Measurements from ENCODE around the gene FNDC10.
"Not testable (repeated sequence)": the region's sequence is repeated elsewhere in the genome, so short reads cannot be mapped to it uniquely, and the experiment has no call there.

FNDC10 gene

DNA sequence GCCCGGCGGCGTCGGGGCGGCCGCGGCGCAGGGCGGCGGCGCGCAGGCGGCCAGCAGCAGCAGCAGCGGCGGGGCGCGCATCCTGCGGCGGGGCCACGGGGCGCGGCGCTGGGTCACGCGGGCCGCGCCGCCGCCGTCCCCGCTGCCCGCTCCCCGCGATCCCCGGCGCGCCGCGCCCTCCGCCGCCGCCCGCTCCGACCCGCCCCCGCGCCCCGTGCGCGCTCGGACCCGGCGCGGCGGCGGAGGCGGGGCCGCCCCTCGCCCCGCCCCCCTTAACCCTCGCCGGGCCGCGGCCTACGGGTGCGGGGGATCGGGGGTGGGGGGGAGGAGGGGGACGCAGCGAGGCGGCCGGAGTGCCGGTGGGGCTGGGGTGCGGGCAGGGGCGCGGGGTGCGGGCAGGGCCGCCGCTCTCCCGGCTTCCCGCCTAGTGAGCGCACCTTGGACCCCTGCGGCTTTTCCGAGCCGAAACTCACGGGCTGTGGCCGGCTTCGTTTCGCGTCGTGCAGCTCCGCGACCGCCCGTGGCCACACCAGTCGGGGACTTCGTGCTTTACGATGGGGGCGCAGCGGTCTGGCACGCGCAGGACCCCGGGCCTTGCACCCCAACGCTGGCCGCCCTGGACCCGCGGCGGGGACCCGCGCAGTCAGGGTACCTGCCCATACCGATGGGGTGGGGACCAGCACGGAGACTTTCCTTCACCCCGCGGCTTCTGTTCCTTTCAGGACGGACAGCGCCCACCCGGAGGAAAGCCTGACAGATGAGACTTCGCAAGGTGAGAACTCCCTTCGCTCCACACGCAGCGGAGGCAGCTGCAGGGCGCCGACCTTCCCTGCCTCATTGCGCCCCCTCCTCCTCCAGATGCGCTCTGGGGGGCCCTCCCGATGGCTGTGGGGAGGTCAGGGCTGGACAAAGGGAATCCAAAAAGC, at the start of gene FNDC10:
Gene FNDC10, minus strand, starts transcription at position 201 of the 926 bp plus-strand sequence. Its CDS starts 120 bp downstream, at position 81.
- H3K4me3 Mint-ChIP-seq = peak within 1 kb of the TSS; percentile 70
- H3K27ac Mint-ChIP-seq = no peak within 1 kb of the TSS
- H3K4me1 Mint-ChIP-seq (ENCODE audit: low read depth) = peaks cover 9% of the 10 kb centered on the region

DNA sequence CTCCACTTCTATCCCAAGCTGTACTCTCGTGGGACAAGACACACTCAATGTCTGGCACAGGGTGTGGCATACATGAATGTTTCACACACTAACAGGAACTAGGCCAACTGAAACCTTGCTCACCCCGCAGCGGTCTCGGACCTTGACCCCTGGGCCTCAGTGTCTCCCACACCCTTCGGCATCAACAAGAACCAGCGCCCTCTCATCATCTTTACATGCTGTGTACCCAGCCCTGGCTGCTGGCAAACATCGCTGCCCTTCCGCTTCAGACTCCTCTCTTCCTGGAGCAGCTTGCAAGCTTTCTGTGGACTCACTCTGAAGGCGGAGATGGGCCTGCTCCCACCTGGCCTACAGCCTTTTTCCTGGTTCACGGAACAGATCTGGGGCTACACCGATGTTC, 48.3 kb upstream of the FNDC10 start:
- peaks cover 62% of the 10 kb centered on the region for H3K36me3 Mint-ChIP-seq (ENCODE audit: low read depth)
- not testable (repeated sequence) for H3K4me1 Mint-ChIP-seq (ENCODE audit: low read depth); H3K4me3 Mint-ChIP-seq; H3K27ac Mint-ChIP-seq; H3K9me3 Mint-ChIP-seq; H3K27me3 Mint-ChIP-seq

More for the DNA sequence above, at the start of gene FNDC10:
- H3K36me3 Mint-ChIP-seq (ENCODE audit: low read depth) = no peaks in the 10 kb centered on the region
- no peaks in the 10 kb centered on the region for H3K9me3 Mint-ChIP-seq
- H3K27me3 Mint-ChIP-seq = peaks cover 10% of the 10 kb centered on the region

DNA sequence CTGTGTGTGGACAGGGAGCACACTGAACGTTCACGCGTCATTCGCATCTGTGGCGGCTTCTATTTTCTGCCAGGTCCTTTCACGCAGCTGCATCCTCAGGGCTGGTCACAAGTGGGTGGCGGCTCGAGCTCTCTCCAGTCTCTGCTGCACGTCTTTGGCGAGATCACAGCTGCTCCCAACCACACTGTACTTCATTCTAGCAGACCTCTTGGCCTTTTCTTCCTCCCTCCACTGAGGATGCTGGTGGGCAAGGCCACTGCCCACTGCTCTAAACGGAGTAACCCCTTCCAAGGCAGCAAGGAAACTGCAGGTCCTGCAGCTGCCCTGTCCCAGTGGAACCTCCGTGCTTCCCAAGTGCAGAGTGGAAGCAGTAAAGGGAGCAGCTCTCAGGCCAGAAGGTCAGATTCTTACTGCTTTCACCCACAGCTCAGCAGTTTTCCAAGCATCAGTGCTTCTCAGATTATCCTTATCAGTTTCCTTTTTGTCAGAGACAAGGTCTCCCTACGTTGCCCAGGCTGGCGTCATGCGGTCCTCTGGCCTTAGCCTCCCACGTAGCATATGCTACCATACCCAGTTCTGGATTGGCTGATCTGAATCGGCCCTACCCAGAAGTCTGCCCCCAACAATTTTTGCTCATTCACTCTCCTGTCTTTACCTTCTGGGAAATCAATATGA, 47.8 kb upstream of the FNDC10 start:
- not testable (repeated sequence) for H3K27me3 Mint-ChIP-seq; H3K27ac Mint-ChIP-seq; H3K4me3 Mint-ChIP-seq; H3K9me3 Mint-ChIP-seq; H3K4me1 Mint-ChIP-seq (ENCODE audit: low read depth)
- H3K36me3 Mint-ChIP-seq (ENCODE audit: low read depth) = peaks cover 60% of the 10 kb centered on the region

DNA sequence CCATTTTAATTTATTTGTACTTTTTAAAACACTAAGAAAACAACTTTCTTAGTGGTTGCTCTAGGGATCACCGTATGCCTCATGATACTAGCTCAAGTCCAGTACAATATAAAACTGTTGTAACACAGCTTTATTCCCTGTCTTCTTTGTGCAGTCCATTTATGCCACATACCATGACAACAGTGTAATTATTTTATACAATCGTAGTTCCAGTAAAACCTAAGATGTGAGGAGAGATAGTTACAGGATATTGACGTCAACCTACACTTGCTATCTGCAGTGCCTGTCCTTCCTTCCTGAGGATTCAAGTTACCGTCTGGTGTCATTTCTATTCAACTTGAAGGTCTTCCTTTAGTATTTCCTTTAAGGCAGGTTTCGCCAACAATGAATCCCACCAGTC, 46.4 kb upstream of the FNDC10 start:
- H3K27me3 Mint-ChIP-seq; H3K4me3 Mint-ChIP-seq; H3K4me1 Mint-ChIP-seq (ENCODE audit: low read depth); H3K9me3 Mint-ChIP-seq; H3K27ac Mint-ChIP-seq: not testable (repeated sequence)
- H3K36me3 Mint-ChIP-seq (ENCODE audit: low read depth) = peaks cover 46% of the 10 kb centered on the region

DNA sequence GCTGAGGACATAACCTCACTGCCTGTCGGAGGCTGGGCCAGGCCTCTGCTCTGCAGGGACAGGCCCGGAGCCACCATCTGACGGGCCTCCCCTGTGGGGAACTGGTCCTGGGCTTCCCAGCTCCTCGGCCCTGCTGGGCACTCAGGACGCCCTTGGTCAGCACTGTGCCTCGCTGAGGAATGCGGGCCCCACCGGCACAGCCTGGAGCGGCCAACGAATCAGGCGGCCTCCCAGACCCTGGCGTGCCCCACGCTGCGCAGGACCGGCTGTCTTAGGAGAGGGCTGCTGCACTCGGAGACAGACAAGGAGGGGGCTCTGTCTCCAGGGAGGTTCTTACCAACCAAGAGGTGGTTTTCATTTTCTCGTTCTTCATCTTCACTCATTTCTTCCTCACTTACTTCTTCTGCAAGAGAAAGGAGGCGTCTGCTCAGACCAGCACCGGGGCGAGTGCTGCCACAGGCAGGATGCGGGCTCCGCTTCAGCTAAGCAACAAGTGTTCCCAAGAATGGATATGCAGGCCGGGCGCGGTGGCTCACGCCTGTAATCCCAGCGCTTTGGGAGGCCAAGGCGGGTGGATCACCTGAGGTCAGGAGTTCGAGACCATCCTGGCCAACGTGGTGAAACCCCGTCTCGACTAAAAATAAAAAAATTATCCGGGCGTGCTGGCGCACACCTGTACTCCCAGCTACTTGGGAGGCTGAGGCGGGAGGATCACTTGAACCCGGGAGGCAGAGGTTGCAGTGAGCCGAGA, 41.0 kb upstream of the FNDC10 start:
- not testable (repeated sequence) for H3K27ac Mint-ChIP-seq; H3K9me3 Mint-ChIP-seq; H3K36me3 Mint-ChIP-seq (ENCODE audit: low read depth); H3K27me3 Mint-ChIP-seq; H3K4me3 Mint-ChIP-seq; H3K4me1 Mint-ChIP-seq (ENCODE audit: low read depth)

DNA sequence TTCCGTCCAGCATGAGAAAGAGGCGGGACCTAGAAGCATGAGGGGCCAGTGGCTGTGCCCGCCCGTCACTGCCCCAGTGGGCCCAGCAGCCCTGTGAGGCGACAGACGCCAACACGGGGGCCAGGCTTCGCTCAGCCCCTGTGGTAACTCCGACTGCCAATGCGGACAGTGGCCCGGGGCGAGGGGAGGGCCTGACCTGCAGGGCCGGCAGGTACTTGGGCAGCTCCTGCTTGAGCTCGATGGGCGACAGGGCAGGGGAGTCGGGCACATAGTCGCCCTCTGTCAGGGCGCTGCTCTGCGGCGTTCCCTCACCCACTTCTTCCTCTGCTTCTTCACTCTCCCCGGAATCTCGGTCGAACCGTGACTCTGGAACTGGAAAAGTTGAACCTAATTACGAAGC, 40.1 kb upstream of the FNDC10 start:
- not testable (repeated sequence) for H3K27me3 Mint-ChIP-seq; H3K9me3 Mint-ChIP-seq; H3K36me3 Mint-ChIP-seq (ENCODE audit: low read depth); H3K27ac Mint-ChIP-seq; H3K4me3 Mint-ChIP-seq; H3K4me1 Mint-ChIP-seq (ENCODE audit: low read depth)

DNA sequence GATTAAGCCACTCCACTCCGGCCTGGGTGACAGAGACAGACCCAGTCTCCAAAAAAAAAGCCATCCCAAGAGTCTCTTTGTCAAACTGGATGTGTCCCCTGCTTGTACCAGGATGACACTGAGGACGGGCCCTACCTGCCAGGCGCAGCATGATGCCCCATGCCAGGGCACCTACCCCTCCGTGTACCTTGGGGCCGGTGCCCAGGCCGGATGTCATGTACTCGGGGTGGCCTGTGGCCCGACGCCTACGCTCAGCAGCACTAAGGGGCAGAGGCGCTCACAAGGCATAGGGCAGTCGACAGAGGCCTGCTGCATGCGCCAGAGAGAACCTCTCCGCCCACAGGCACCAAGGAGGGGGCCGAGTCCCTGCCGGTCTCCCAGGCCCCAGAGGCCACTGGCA, 39.4 kb upstream of the FNDC10 start:
- H3K27ac Mint-ChIP-seq; H3K4me3 Mint-ChIP-seq; H3K36me3 Mint-ChIP-seq (ENCODE audit: low read depth); H3K27me3 Mint-ChIP-seq; H3K9me3 Mint-ChIP-seq; H3K4me1 Mint-ChIP-seq (ENCODE audit: low read depth): not testable (repeated sequence)

DNA sequence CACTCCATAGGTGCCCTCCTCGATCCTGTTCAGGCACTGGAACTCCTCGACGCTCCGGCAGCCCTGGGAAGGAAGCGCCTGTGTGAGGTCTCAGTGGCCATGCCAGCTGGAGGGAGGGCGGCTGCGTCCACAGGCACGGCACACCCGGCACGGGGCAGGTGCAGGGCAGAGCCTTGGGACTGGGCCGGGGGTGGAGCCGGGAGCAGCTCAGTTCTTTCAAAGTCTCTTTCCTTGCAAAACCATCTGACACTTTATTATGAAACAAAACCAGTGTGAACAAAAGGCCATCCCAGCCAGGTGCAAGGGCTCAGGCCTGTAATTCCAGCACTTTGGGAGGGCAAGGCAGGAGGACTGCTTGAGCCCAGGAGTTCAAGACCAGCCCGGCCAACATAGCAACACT, 38.6 kb upstream of the FNDC10 start:
- H3K4me1 Mint-ChIP-seq (ENCODE audit: low read depth); H3K9me3 Mint-ChIP-seq; H3K36me3 Mint-ChIP-seq (ENCODE audit: low read depth); H3K4me3 Mint-ChIP-seq; H3K27me3 Mint-ChIP-seq; H3K27ac Mint-ChIP-seq: not testable (repeated sequence)

DNA sequence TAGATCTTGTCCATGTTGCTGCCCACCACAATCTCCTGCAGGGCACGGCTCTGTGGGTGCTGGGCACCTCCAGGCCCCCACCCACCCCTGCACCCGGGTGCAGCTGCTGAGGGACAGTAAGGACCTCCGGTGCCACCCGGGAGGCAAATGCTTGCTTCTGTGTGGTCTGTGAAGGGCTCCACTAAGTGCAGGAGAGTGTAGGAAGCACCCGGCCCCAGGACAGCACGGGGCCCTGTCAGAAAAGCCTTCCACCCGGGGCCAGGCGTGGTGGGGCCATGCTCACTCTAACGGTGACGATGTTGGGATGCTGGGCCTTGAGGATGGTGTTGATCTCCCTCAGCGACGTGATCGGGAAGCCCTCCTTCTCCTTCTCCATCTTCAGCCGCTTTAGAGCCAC, 37.5 kb upstream of the FNDC10 start:
- H3K4me1 Mint-ChIP-seq (ENCODE audit: low read depth); H3K27ac Mint-ChIP-seq; H3K9me3 Mint-ChIP-seq; H3K4me3 Mint-ChIP-seq; H3K27me3 Mint-ChIP-seq; H3K36me3 Mint-ChIP-seq (ENCODE audit: low read depth): not testable (repeated sequence)

DNA sequence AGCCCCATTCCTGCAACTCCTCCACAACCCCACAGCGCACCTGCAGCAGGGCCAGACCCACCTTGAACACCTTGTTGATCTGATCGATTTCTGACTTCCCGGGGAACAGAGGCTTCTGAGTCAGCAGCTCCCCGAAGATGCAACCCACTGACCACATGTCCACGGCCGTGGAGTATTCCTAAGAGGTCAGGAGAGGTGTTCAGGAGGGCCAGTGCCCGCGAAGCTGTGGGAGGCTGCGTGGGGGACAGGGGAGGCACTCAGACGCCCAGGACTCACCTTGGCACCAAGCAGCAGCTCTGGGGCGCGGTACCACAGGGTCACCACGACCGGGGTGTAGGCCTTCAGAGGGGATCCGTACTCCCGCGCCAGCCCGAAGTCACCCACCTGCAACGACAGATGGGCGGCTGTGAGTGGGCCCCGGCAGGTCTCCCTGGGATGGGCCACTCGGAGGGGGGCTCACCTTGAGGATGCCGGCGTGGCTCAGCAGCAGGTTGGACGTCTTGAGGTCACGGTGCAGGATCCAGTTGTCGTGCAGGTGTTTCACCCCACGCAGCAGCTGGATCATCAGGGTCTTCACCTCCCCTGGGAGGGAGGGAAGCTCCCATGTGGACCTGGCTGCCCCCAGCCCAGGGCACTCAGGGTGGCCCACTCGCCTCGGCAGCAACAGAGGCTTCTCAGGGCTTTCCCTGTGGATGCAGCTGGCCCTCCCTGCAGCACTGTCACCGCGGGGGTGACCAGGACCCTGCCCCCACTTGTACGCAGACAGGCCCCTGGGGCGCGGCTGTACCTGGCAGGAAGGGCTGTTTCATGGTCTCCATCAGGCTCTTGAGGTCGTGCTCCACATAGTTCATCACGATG, 36.9 kb upstream of the FNDC10 start:
- H3K27me3 Mint-ChIP-seq; H3K27ac Mint-ChIP-seq; H3K4me1 Mint-ChIP-seq (ENCODE audit: low read depth); H3K36me3 Mint-ChIP-seq (ENCODE audit: low read depth); H3K9me3 Mint-ChIP-seq; H3K4me3 Mint-ChIP-seq: not testable (repeated sequence)

DNA sequence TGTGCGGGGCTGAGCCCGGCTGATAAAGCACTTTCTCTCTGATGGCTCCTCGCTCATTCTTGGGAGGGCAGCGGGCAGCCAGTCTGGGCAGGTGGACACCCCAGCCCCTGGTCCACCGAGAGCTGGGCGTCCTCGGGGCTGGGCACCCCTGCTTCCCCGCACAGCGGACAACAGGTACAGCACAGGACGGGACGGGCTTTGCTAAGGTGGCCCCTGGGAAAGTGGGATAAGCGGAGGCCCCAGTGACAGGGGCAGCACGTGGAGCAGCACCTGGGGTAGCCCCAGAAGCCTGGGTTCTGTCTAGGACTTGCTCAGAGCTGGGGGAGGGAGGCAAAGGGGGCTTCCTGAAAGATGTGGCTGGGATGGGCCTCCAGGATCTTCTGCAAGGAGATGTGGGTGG, 34.7 kb upstream of the FNDC10 start:
- H3K9me3 Mint-ChIP-seq; H3K36me3 Mint-ChIP-seq (ENCODE audit: low read depth); H3K4me3 Mint-ChIP-seq; H3K27me3 Mint-ChIP-seq; H3K27ac Mint-ChIP-seq; H3K4me1 Mint-ChIP-seq (ENCODE audit: low read depth): not testable (repeated sequence)

DNA sequence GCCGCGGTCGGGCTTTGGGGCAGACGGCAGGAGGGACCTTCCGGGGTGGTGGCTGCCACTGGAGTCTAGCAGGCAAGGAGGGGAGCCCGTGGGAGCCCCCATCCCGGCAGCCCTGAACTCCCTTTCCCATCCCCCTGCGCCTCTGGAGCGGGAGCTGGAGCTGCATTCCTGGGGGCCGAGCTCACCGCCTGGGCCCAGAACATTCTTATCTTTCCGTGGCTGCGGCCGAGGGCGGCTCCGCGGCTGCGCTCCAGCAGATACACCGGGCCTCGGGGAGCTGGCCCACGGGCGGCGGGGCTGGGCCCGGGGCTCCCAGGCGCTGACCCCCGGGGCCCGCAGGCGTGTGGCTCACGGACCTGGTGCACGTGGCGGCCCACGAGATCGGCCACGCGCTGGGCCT, 33.5 kb upstream of the FNDC10 start:
- not testable (repeated sequence) for H3K36me3 Mint-ChIP-seq (ENCODE audit: low read depth); H3K9me3 Mint-ChIP-seq; H3K4me3 Mint-ChIP-seq; H3K27me3 Mint-ChIP-seq; H3K27ac Mint-ChIP-seq; H3K4me1 Mint-ChIP-seq (ENCODE audit: low read depth)

DNA sequence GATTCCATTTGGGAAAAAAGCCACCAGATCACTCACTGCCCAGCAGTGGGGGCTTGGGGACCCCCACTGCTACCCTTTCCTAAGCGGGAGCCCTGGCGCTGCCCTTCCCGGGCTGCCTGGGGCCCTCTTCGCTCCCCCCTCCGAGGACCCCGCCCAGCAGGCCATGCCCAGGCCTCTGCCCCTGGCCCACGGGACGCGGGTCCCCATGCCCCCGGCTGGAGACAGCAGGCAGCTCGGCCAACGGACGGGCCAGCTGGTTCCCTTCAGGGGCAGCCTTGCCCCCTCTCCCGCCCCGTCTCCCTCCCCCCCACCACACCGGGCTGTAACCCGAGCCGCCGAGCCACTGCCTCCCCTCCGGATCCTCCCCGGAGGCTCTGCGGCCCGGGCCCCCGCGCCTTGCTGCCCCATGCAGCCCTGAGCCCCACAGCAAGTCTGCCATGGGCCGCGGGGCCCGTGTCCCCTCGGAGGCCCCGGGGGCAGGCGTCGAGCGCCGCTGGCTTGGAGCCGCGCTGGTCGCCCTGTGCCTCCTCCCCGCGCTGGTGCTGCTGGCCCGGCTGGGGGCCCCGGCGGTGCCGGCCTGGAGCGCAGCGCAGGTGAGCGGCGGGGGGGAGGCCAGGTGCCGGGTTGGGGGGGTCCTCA, 32.0 kb upstream of the FNDC10 start, which contains the start of gene MMP23B:
Gene MMP23B, plus strand, starts transcription at position 392 of the 639 bp plus-strand sequence. Its CDS starts 46 bp downstream, at position 438.
- Mint-ChIP-seq H3K4me3 (no peak within 1 kb of the TSS), H3K4me1 (ENCODE audit: low read depth) (peaks cover 7% of the 10 kb centered on the region), H3K27ac (no peak within 1 kb of the TSS), H3K27me3 (peaks cover 4% of the 10 kb centered on the region), H3K9me3 (no peaks in the 10 kb centered on the region), H3K36me3 (ENCODE audit: low read depth) (no peaks in the 10 kb centered on the region)

Data from stimulated activated naive CD8-positive, alpha-beta T cell treated with anti-CD3 and anti-CD28 coated beads, Interleukin-15, Interleukin-2, amounts not matched to agents 100 ng/mL and 50 ng/mL, for 24 hours (primary cell).